ENCODE data around the gene ANKRD12.

DNA sequence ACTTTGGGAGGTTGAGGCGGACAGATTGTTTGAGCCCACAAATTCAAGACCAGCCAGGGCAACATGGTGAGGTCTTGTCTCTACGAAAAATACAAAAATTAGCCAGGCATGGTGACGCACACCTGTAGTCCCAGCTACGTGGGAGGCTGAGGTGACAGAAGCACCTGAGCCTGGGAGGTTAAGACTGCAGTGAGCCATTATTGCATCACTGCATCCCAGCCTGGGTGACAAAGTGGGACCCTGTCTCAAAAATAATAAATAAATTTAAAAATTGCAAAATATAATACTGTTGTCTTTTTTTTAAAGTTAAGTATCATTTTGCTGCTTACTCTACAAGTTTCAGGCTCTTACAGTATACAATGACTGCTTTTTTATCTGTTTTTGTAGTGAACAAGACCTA lies 4.0 kb upstream of the ANKRD12 start:
- no peak for TF ChIP-seq POLR2A (IDR thresholded peaks at IDR 0.05)
- TF ChIP-seq, protein P1, sequence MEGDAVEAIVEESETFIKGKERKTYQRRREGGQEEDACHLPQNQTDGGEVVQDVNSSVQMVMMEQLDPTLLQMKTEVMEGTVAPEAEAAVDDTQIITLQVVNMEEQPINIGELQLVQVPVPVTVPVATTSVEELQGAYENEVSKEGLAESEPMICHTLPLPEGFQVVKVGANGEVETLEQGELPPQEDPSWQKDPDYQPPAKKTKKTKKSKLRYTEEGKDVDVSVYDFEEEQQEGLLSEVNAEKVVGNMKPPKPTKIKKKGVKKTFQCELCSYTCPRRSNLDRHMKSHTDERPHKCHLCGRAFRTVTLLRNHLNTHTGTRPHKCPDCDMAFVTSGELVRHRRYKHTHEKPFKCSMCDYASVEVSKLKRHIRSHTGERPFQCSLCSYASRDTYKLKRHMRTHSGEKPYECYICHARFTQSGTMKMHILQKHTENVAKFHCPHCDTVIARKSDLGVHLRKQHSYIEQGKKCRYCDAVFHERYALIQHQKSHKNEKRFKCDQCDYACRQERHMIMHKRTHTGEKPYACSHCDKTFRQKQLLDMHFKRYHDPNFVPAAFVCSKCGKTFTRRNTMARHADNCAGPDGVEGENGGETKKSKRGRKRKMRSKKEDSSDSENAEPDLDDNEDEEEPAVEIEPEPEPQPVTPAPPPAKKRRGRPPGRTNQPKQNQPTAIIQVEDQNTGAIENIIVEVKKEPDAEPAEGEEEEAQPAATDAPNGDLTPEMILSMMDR (IDR thresholded peaks at IDR 0.05), result no peak
